ENCODE results near the gene UBALD2.
"Not testable (repeated sequence)": the region's sequence is repeated elsewhere in the genome, so short reads cannot be mapped to it uniquely, and the experiment has no call there.

UBALD2 gene
- total RNA-seq, result 41.5 to 58.2 reads per million in 2 experiments

DNA sequence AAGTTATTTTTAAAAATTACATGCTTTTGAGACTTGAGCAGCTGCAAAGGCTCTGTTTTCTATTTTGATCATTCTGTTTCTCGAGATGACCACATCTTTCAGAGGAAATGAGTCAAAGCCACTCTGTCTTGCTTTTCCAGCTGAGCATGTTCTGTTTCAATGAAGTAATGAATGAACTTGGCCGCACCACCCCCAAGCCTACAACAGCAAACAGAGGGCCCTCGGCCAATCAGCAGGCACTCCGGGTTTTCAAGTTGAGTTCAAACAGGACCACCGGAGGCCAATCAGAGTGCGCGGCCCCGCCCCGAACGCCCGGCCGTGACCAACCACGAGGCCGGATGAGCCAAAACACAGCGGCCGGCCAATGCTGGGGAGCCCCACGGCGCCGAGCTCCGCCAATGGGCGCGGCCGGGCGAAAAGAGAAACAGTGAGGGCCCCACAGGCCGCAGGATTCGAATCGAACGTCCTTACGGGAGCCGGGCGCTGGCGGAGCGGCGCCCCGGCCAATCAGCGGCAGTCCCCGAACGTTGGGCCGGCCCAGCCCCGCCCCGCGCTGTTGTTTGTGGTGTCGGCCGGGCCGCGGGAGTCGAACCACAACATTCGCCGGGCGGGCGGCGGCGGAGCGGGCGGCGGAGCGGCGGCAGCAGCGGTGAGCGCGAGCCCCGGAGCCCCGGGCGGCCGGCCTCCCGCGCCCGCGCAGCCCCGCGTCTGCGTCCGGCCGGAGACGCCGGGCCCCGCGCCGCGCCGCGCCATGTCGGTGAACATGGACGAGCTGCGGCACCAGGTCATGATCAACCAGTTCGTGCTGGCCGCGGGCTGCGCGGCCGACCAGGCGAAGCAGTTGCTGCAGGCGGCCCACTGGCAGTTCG is at the start of gene UBALD2:
Gene UBALD2 (plus strand): TSS at position 594 of the 869 bp plus-strand sequence. CDS start 158 bp downstream, at position 752.
- peak; percentile 96 for DNase-seq (ENCODE audit: low read depth)

DNA sequence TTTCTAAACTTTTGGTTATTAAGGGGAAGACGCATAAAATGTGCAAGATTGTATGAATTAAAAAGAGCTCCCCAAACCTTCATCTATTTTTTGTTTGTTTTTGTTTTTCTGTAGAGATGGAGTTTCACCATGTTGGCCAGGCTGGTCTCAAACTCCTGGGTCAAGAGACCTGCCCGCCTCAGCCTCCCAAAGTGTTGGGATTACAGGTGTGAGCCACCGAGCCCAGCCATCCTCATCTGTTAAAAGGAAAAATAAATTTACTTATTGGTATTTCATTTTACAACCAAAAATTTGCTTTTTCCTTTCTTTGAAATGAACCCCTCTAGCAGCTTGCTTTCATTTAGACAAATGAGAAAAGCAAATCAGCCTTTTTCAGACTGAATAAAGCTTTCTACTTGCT is 48.1 kb upstream of the UBALD2 start:
- DNase-seq (ENCODE audit: low read depth), result no peak

DNA sequence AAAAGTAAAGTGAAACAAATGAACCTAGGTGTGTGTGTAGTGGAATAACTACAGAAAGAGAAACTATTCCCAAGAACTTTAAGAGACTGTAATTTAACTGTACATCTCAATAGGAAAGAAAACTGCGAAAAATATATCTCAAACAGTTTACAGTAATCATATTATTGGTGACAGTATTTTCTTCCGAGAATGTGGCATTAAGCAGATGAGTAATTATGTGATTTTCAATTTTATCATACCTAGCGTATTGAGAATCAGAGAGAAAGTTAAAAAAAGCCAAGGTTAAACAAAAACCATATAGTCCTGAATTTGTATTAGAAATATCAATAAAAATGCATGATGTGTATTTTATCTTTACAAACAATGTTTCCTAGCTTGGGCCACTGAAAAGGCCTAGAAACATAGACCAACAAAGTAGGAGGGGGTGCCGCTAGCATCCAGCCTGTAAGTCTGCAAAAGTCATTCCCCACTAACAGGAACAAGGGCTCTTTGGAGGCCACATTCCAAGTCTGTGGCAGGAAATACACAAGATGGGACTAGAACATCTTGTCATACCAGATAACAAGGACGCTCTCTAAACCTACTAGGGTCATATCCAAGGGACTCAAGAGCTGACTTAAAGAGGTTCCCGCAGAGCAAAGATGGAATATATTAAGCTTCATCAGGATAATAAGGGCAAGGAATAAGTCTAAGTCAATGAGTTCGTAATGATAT is 45.3 kb upstream of the UBALD2 start:
- DNase-seq (ENCODE audit: low read depth), result no peak

DNA sequence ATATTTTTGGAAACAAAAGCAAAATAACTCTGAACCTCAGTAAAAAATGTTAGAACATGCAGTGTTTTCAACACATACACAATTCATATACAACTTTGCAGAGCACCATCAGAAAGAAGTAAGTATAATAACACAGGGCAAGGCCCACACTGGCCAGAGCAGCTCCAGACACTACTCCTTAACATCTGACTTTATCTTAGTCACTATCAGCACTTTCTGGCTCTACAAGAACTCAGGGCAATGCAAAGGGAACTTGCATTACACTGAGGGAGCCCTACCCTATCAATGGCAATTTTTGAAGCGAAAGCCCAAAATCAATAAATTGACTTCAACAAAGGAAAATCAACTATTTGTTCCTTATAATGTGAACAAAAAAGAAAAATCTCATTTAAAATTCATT is 41.3 kb upstream of the UBALD2 start:
- no peak for DNase-seq (ENCODE audit: low read depth)

DNA sequence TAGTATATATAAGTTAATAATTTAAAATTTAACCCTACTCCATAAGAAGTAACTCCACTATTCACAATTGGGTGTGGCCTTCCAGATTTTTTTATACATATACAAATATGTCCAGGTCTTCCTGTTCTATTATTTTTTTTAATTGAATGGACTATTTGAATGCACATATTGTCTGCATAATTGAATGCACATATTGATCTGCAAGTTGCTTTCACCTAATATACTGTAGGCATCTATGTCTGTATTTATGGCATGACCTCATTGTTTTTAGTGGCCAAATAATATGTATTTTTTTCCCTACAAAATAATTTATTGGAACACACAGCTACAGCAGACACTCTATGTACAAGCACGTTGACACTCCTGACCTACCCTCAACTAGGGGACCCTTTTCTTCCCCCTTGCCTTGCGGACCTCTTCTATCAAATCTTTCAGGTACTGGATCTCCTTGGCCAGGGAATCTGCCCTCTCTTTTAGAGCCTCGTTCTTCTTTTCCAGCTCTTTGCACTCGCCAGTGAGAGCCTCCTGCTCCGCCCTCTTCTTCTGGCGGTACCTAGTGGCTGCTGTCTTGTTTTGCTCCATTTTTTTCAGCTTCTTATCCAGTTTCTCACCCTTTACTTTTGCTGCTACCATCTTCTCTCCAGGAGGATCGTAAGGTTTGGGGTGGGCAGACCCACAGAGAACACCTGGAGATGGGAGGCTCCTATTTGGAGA is 39.6 kb upstream of the UBALD2 start:
- DNase-seq (ENCODE audit: low read depth), result not testable (repeated sequence)

DNA sequence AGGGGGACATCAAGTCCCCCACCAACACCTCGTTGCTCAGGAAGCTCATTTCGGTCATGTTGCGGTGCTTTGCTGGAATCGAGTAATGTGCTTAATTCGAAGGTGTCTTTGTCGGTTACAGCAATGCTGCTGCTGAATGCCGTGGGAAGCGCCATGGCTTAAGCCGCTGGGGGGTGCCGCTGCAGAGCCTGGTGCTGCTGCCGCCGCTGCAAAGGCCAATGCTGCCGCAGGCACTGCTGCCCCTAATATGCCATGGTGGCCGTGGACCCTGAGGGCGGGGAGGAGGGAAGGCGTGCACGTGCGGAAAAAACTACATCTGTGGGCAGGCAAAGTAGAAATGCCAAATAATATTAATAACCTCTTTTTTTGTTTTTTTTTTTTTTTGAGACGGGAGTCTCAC is 38.4 kb upstream of the UBALD2 start:
- not testable (repeated sequence) for DNase-seq (ENCODE audit: low read depth)

DNA sequence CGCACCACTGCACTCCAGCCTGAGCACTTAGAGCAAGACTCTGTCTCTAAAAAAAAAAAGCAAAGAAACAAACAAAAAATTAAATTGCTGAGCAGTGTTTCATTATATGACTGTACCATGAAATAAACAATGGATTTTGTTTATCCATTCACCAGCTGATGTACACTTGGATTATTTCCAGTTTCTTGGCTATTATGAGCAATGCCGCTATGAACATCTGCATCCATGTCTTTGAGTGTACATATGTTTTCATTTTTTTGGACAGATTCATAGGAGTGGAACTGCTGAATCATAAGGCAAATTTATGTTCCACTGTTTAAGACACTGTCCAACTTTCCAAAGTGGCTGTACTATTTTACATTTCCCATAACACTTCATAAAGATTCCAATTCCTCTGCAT is 32.8 kb upstream of the UBALD2 start:
- no peak for DNase-seq (ENCODE audit: low read depth)

DNA sequence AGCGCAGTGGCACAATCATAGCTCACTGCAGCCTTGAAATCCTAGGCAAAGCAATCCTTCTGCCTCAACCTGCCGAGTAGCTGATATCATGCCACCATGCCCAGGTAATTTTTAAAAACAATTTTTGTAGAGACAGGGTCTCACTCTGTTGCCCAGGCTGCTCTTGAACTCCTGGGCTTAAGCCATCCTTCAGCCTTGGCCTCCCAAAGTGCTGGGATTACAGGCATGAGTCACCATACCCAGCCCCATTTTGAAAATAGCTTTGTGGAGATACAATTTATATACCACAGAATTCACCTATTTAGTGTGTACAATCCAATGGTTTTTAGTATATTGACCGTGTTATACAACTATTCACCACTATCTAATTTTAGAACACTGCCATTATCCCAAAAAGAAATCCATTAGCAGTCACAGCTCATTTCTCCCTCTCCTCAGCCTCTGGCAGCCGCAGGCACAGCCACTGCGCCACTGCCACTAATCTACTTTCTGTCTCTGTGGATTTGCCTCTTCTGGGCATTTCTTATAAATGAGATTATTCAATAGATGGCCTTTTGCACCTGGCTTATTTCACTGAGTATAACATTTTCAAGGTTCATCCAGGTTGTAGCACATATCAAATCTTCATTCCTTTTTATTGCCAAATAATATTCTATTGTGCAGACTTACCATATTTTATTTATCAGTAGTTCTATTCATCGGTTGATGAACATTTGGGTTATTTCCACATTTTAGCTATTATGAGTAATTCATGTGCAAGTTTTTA is 31.4 kb upstream of the UBALD2 start:
- no peak for DNase-seq (ENCODE audit: low read depth)

DNA sequence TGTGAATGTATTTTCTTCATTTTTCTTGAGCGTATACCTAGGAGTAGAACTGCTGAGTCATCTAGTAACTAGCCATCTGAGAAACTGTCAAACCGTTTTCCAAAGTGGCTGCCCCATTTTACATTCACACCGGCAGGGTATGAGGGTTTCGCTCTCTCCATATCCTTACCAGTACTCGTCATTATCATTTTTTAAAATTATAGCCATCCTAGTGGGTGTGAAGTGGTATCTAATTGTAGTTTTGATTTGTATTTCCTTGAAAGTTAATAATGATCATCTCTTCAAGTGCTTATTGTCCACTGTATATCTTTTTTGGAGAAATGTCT is 30.8 kb upstream of the UBALD2 start:
- DNase-seq (ENCODE audit: low read depth), result no peak

DNA sequence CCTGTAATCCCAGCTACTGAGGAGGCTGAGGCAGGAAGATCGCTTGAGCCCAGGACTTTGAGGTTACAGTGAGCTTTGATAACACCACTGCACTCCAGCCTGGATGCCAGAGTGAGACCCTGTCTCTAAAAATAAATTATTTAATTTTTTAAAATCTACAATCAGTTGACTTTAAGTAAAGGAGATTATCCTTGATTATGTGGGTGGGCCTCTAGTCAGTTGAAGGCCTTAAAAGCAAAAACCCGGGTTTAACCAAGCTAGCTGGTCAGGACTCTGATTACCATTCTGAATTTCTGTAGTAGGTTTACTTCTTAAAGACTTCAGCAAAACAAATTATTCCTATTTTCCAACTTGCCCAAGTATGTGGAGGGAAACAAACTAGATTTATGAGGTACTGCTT is 29.3 kb upstream of the UBALD2 start:
- DNase-seq (ENCODE audit: low read depth), result no peak

DNA sequence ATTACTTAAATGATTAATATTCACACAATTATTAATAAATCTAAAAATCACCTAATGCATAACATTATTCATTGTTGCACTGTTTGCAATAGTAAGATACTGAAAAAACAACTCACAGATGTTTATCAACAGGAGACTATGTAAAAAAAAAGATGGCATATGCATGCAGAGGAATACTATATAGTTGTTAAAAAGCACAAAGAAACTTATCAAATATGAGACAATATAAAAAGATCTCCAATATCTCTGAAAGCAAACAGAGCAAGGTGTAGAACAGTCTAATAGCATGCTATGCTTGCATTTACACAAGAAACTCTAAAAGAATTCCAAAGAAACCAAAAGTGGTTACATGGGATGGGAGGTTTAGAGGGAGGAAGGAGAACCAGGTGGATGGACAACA is 28.5 kb upstream of the UBALD2 start:
- DNase-seq (ENCODE audit: low read depth), result no peak

DNA sequence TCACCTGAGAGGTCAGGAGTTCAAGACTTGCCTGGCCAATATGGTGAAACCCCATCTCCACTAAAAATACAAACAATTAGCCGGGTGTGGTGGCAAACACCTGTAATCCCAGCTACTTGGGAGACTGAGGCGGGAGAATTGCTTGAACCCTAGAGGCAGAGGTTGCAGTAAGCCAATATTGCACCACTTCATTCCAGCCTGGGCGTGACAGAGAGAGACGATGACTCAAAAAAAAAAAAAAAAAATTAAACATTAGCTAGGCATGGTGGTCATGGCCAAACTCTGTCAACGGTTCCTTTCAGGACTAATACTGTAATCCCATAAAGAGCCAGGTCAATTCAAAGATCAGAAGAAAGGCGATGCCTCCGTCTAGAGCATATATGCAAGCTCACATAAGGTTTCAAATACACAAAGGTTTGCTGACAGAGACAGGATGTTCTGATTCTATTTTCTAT is 27.3 kb upstream of the UBALD2 start:
- no peak for DNase-seq (ENCODE audit: low read depth)

DNA sequence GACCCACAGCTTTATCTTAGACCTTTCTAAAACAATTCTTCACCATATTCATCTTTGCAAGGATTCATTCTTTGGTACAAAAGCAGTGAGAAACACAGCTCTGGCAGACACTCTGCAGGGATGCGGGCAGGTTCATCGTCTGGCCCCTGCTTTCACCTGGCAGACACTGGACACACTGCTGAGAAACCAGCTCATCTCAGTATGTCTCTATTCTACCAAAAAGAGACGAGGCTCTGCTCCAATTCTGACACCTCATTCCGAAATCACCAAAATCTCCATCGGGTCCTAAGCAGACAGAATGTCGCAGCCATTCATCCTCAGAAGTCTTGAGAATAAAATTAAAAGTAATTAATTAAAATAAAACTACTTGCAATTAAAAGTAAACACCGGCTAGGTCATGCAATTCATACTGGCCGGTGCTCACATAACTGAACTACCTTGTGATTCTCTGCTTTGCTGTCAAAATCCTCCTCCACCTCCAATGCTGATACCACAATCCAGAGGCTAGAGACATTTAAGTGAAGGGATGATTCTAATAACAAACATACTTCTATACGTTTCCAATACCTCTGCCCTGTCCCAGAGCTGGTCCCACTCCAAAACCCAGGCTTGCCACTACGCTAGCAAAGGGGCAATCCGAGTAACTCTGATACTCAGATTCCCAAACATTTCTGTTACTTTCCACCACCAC is 26.2 kb upstream of the UBALD2 start:
- DNase-seq (ENCODE audit: low read depth), result no peak

DNA sequence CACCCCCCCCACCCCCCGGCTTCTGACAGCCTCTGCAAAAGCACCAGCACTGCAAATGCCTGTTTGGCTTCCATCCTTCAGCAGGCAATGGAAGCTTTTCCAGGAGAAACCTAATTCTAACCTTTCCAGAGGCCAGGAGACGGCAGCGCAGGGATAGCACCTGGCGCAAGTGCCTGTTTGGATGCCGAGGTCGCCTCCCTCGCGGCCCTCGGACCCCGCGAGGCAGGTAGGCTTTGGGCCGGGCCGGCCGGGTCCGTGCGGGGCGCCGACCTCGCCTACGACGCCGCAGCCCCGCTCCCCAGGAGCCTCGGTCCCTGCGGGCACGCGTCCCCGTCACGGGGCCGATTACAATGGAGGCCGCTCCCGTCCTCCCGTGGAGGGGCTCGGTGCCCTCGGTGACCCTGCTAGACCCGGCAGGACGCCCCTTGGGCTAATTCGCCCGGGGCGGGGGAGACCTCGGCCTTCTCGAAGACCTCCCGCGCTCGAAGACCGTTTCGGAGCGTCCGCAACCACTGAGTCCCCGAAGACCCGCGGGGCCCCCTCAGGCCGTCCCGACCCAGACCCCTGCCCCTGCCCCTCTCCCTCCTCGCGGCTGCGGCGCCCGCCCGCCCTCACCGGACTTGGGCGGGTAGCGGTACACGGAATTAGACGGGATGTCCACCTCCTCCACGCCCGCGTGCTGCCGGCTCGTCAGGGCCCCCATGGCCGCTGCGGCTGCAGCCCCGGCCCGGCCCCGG is 25.4 kb upstream of the UBALD2 start:
- no peak for DNase-seq (ENCODE audit: low read depth)

DNA sequence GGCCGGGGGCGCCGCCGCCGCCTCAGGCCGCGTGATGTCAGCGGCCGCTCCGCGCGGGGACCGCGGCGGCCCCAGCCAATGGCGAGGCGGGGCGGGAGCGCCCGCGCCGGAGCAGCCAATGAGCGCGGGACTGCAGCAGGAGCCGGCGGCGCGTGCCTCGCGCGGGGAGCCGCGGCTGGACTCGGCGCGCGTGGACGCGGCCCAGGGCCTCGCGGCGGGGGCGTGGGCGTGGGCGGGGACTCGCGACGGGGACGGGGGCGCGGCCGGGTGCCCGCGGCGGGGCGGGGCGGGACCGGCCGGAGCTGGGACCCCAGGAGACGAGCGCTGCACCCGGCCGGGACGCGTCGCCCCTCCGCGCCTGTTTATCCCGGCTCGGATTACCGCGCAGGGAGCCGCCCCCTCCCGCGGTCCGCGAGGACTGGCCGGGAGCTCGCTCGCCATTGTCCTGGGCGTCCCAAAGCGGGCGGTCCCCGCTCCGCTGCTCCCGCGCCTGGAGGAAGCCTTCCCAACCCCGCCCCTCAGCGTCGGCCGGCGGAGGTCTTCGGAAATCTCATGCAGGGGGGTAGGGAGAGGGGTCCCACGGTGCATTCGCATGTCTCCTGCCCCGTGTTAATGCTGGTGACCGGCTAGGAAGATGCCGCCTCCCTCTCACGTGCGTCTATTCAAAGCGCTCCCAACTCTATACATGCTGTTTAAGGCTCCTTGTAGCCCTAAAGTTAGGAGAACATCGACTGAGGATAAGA is 24.5 kb upstream of the UBALD2 start, which contains the start of gene RNF157:
Gene RNF157 (minus strand): TSS at position 33 of the 743 bp plus-strand sequence. CDS start 253 bp downstream, outside the sequence.
- DNase-seq (ENCODE audit: low read depth), result peak; percentile 56

DNA sequence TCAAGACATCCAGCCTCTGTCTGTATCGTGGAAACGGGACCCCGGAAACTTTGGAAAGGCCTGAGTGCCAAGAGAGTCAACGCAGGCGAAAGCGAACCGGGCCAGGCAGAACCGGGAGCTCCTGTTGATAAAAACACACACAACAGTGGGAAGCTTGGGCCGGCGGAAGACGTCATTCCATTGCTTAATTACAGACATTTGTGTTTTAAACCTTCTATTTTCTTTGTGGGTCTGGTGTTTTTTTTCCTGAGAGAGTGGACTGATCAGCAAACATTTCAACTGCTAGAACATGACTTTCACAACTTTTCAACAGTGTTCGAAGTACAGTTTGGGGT is 24.0 kb upstream of the UBALD2 start:
- no peak for DNase-seq (ENCODE audit: low read depth)

DNA sequence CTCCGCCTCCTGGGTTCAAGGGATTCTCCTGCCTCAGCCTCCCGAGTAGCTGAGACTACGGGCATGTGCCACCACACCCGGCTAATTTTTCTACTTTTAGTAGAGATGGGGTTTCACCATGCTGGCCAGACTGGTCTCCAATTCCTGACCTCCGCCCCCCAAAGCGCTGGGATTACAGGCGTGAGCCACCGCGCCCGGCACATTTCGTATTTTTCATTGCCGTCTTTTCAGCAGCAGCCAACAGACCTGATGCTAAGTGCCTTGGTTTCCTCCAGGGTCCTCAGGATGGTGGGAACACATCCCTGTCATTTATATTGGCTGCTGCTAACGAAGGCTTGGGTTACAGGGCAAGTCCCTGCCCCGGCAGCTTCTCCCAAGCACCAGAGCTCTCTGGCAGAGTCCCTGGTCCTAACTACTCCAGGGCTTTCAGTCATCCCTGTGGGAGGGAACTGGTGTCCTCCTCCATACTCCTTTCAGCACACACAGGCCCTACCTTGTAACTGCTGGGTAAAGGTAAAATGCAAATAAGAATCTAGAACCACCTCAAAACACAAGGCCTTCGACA is 23.4 kb upstream of the UBALD2 start:
- DNase-seq (ENCODE audit: low read depth), result no peak

DNA sequence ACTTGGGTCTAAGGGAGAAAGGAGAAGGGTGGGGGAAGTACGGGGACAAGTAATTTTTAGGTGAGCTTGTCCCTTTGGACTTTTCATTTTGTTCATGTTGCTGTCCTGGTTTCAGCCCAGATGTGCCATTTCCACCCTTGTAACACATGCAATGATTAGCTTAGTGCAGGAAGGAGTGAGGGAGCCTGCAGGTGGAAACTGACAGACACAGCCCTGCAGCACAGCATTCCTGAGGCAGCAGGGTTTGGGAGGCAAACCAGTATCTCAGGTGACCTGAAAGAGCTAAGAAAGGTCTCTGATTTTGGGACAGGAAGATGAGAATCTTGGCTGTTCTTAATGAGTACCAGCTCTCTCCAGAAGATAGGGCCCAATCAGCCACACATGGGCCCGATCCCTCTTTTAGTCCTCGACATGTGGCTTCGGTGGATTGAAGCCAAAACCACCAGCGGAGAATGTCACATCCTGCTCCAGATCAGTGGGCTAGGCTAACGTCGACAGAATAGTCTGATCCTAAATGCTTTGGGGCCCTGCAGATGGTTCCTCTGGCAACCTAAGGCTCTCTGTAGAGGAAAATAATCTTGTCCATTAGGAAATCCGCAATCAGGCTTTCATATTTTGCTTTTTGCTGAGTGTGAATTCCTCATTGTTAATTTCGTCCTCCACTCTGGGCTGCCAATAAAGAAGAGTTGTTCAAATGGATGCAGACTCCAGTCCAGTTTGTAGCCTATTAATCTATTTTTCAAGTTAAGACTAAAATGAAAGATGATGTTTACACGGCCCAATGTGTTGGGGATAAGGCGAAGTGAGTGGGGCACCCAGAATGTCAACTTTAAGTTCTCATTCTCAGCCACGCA is 21.1 kb upstream of the UBALD2 start:
- no peak for DNase-seq (ENCODE audit: low read depth)
